ENCODE results near the gene COA4. TPM values are rescaled to one million over a fixed set of nuclear protein-coding genes. Genes with fewer than 3 reads are reported as not detected.
"Not testable (repeated sequence)": the region's sequence is repeated elsewhere in the genome, so short reads cannot be mapped to it uniquely, and the experiment has no call there.

The COA4 gene
- total RNA-seq, 4 donors from 2014 or later, result 43.9 to 88.5 (median 64.9) TPM

DNA sequence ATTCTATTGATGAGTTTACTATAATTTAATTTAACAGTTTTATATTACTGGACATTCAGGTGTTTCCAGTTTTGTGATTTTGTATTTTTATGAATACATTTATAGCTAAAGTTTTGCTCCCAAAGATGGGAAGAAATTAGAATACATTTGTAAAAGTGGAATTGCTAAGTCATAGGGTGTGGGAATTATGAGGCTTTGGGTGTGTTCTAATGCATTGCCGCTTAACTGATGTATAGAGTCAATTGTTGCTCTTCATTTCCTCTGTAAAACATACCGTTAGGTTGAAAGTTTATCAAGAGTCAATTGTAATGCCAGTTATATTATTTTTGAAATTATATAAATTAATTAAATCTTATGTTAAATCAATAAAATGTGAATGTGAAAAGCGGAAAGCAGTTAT lies 16.4 kb upstream of the COA4 start:
- intact Hi-C loops (cut with DNase I), result no loop called here
- peaks cover 0 to 6% (median 0%) of the 10 kb centered on the region in 3 donors for H3K4me1 ChIP-seq
- no peak for TF ChIP-seq POLR2A (IDR thresholded peaks at IDR 0.05)
- TF ChIP-seq, protein P1, sequence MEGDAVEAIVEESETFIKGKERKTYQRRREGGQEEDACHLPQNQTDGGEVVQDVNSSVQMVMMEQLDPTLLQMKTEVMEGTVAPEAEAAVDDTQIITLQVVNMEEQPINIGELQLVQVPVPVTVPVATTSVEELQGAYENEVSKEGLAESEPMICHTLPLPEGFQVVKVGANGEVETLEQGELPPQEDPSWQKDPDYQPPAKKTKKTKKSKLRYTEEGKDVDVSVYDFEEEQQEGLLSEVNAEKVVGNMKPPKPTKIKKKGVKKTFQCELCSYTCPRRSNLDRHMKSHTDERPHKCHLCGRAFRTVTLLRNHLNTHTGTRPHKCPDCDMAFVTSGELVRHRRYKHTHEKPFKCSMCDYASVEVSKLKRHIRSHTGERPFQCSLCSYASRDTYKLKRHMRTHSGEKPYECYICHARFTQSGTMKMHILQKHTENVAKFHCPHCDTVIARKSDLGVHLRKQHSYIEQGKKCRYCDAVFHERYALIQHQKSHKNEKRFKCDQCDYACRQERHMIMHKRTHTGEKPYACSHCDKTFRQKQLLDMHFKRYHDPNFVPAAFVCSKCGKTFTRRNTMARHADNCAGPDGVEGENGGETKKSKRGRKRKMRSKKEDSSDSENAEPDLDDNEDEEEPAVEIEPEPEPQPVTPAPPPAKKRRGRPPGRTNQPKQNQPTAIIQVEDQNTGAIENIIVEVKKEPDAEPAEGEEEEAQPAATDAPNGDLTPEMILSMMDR (IDR thresholded peaks at IDR 0.05), result no peak
- H3K27me3 ChIP-seq, result no peaks in the 10 kb centered on the region
- H3K27ac ChIP-seq, result no peak overlapping the region
- 94 to 96% methylated on average over 3 of the region's 3 CpGs for WGBS, 2 donors
- no peak for DNase-seq
- H3K4me3 ChIP-seq, result no peak overlapping the region
- no peaks in the 10 kb centered on the region for H3K9me3 ChIP-seq
- peaks cover 0 to 69% (median 7%) of the 10 kb centered on the region in 3 donors for H3K36me3 ChIP-seq

DNA sequence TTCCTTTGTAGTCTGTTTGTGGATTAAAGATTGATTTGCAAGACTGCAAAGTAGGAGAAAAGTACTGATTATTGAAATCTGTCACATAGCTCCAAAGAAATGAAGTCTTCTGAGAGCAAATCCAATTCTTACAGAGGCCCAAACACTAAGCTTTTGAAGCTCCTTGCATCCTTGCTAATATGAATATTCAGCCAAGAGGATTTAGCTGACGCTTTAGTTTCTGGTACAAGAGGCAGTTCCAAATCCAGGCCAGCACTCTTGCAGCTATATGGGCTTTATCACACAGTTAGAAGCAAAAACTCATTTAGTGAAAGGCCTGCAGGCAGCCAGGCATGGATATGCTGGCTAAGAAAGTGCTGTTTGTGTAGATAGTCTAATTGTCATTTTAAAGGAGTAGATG lies 12.9 kb upstream of the COA4 start:
- Histone ChIP-seq H3K4me3 (no peak overlapping the region), H3K27me3 (no peaks in the 10 kb centered on the region), H3K27ac (no peak overlapping the region), H3K9me3 (no peaks in the 10 kb centered on the region), H3K36me3 (peaks cover 0 to 81% (median 7%) of the 10 kb centered on the region in 3 donors), H3K4me1 (peaks cover 0 to 6% (median 0%) of the 10 kb centered on the region in 3 donors)
- intact Hi-C loops (cut with DNase I), result no loop called here
- 93 to 100% methylated on average over 1 of the region's 1 CpG for WGBS, 2 donors
- TF ChIP-seq, protein P1 (IDR thresholded peaks at IDR 0.05), result no peak
- TF ChIP-seq POLR2A (IDR thresholded peaks at IDR 0.05), result no peak
- no peak for DNase-seq

DNA sequence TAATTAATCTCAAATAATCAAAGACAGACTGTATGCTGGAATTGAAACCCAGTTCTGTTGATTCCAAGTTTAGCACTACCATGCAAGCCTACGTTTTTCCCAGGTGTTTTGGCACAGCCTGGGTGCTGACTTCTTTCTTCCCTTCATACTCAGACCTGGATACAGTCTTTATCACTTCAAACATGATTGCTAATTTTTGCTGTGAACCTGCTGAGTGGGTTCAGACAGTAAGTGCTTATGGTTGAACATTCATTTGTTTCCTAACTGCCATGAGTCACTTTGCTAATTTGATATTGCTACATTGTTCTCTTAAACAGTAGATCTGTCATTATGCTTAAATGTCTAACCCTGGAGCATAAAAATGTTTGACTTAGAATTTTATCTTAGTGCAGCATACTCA lies 12.4 kb upstream of the COA4 start:
- H3K4me1 ChIP-seq, result peaks cover 0 to 6% (median 0%) of the 10 kb centered on the region in 3 donors
- 5 to 41% methylated on average over 1 of the region's 1 CpG for WGBS, 2 donors
- peaks cover 0 to 81% (median 7%) of the 10 kb centered on the region in 3 donors for H3K36me3 ChIP-seq
- H3K4me3 ChIP-seq, result no peak overlapping the region
- DNase-seq, result no peak
- H3K27me3 ChIP-seq, result no peaks in the 10 kb centered on the region
- no peak for TF ChIP-seq POLR2A (IDR thresholded peaks at IDR 0.05)
- TF ChIP-seq, protein P1 (IDR thresholded peaks at IDR 0.05), result no peak
- H3K9me3 ChIP-seq, result no peaks in the 10 kb centered on the region
- intact Hi-C loops (cut with DNase I), result no loop called here
- no peak overlapping the region for H3K27ac ChIP-seq

DNA sequence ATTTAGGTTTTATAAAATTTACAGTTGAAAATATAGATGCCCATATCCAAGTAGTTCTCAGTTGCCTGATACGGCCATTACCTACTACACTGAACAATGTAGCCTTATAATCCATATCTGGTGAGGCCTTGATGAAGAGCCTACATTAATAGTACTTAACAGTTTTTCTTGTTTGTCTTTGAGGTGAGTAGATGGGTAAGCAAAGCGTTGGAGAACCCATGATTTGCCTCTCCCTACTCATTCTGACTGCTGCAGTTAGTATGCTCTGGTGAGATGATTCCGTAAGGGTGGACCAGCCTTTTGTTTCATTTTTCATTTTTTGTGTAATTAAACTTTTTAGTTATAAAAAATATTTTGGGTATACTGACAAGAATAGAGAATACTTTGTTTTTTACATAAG lies 11.6 kb upstream of the COA4 start:
- Histone ChIP-seq H3K27me3 (no peaks in the 10 kb centered on the region), H3K36me3 (peaks cover 0 to 81% (median 7%) of the 10 kb centered on the region in 3 donors), H3K4me1 (peaks cover 0 to 6% (median 0%) of the 10 kb centered on the region in 3 donors), H3K4me3 (no peak overlapping the region), H3K27ac (no peak overlapping the region), H3K9me3 (no peaks in the 10 kb centered on the region)
- intact Hi-C loops (cut with DNase I), result no loop called here
- WGBS, 2 donors, result 91 to 92% methylated on average over 3 of the region's 3 CpGs
- TF ChIP-seq, protein P1 (IDR thresholded peaks at IDR 0.05), result no peak
- TF ChIP-seq POLR2A (IDR thresholded peaks at IDR 0.05), result no peak
- DNase-seq, result no peak

DNA sequence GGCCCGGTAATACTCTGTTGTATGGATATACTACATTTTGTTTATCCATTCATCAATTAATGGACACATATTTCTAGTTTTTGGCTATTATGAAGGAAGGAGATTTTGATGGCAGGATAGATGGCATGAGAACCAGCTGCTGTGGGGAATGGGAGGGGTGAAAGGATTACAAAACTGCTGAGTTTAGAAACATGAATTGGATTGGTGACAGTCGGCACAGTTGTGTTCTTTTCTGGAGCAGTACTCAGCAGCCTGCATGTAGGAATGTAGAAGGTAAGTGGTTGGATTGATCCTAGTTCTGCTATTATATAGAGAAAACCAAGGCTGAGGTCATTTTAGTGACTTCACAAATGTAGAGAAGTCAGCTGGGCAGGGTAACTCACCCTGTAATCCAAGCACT lies 7.2 kb upstream of the COA4 start:
- TF ChIP-seq POLR2A (IDR thresholded peaks at IDR 0.05), result no peak
- TF ChIP-seq, protein P1 (IDR thresholded peaks at IDR 0.05), result no peak
- H3K4me3 ChIP-seq, result no peak overlapping the region
- no peak overlapping the region for H3K27ac ChIP-seq
- H3K4me1 ChIP-seq, result peaks cover 0 to 10% (median 3%) of the 10 kb centered on the region in 3 donors
- 89 to 98% methylated on average over 2 of the region's 2 CpGs for WGBS, 2 donors
- intact Hi-C loops (cut with DNase I), result no loop called here
- no peaks in the 10 kb centered on the region for H3K9me3 ChIP-seq
- no peaks in the 10 kb centered on the region for H3K27me3 ChIP-seq
- H3K36me3 ChIP-seq, result peaks cover 0 to 37% (median 0%) of the 10 kb centered on the region in 3 donors
- DNase-seq, result no peak

DNA sequence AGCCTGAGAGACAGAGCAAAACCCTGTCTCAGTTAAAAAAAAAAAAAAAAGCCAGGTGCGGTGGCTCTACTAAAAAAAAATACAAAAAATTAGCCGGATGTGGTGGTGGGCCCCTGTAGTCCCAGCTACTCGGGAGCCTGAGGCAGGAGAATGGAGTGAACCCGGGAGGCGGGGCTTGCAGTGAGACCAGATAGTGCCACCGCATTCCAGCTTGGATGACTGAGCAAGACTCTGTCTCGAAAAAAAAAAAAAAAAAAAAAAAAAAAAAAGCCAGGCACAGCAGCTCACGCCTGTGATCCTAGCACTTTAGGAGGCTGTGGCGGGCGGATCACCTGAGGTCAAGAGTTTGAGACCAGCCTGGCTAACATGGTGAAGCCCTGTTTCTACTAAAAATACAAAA lies 3.8 kb upstream of the COA4 start:
- H3K4me1 ChIP-seq, result peaks cover 14 to 36% (median 18%) of the 10 kb centered on the region in 3 donors
- H3K27ac ChIP-seq; H3K27me3 ChIP-seq; H3K9me3 ChIP-seq; intact Hi-C loops (cut with DNase I); DNase-seq; H3K4me3 ChIP-seq: not testable (repeated sequence)
- 88% methylated on average over 9 to 10 of the region's 10 CpGs for WGBS, 2 donors
- H3K36me3 ChIP-seq, result peaks cover 0 to 19% (median 0%) of the 10 kb centered on the region in 3 donors
